Measurements from ENCODE around the gene RHOBTB3.

RHOBTB3 gene

DNA sequence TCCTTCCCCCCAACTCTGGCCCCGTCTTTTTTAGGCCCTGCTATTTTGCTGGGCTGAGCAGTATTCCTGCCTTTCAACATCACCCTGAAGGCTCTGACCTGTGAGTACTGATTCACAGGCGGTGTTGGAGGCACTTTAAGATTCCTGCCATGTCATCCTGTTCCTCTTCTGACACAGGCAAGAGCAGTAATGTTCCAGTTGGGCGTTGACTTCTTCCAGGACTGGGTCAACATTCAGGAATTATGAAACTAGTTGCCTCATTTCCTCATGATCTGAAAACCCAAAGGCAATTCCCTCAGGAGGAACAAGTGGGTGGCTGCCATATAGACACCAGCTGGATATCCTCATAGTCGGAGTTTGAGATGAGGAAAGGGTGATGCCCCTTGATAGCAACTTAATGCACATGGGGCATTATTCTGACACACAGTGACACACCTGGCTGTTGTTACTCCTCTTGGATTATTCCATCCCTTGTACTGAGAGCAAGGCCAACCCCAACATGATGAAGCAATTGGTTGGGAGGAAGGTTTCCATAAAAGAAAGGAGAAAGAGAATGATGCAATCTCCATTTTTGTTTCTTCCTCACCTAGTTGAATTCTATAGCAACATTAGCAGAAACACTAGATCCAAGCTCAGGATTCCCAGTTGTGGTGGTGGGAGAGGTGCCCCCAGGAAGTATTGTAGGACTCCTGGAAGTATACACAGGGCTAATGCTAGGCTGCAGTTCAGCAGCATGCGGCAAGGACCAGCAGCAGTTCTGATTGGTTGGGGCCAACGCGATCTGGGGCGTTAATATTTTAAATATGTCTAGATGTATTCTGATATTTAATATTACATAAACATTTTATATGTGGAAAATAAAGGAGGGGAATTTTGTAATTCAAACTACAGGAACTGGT lies 111.0 kb downstream of the RHOBTB3 start:
- peak; percentile 82 to 96 (median 88) for DNase-seq

DNA sequence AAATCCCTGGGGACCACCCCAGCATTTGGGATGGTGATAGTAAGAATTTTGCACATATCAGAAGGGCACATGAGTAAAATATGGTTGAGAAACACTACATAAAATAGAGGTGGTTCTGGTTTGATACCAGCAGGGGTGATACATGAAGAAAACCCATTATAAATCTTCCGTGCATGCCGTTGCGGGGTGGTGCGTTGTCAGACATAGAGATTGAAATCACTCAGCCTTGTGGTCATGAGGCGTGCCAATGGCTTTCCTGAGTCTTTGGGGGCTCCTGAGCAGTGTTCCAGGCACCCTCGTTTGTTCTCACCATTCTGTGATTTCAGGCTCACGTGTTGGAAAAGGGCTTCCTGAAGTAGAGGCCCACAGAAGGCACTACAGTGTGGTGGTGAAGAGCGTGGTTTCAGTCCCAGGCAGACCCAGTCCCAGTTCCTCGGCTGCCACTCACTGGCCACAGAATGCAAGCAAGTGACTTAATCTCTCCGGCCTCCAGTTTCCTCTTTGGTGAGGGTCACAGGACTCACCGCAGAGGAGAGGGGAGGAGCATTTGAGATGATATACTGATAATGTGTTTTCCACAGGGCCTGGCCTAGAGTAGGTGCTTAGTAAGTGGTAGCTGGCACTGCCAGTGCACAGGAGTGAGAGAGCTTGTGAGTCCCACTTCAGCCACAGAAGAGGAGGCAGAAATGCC lies 111.9 kb downstream of the RHOBTB3 start:
- peak; percentile 91 to 98 (median 95) for DNase-seq

DNA sequence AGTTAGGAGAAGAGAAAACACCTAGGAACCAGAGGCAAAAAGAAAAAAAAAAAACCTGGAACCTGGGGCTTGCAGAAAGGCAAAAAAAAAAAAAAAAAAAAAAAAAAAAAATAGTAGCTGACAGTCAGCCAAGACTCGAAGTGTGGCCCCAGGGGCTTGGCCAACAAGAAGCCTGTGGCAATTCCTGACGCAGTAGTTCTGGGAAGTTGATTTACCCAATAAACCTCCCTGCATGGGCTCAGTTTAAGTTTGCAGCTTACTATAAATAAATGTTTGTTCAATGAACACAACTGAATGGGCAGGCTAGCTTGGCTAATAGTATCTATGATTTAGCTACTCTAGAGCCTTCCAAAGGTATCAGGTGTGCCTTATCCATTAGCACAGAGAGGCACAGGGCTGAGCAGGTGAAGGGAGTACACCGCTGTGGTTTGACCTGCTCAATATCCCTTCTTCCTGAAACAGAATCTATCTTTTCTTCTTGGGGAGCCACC lies 112.6 kb downstream of the RHOBTB3 start:
- peak in 3 of 4 experiments; percentile 73 to 82 (median 81) for DNase-seq

DNA sequence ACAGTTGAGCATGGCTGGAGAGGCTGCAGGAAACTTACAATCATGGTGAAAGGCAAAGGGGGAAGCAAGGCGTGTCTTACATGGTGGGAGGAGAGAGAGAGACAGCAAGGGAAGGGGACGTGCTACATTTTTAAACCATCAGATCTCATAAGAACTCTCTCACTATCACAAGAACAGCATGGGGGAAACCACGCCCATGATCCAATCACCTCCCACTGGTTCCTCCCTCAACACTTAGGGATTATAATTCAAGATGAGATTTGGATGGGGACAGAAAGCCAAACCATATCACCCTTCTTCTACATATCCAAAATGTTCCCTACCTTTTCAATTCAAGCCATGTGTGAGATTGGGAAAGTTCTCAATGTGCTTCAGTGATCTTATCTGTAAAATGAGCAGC lies 114.3 kb downstream of the RHOBTB3 start:
- DNase-seq, result peak in 2 of 4 experiments; percentile 31 to 39
